KMS-11 (cell line): ENCODE results near the gene MAP3K4.

Source experiments
- H2AFZ ChIP-seq: fragments of 200-600 bp; sonication (generic); 2 replicates; pipeline ENCODE4 v1.6.1; 2016; ENCODE audit warnings: antibody characterized with exemption, mixed run types, low read depth
- H3K27ac ChIP-seq: fragments of 200-600 bp; sonication (generic); 2 replicates; pipeline ENCODE4 v1.6.1; 2016; ENCODE audit warnings: mild to moderate bottlenecking, mixed run types
- H3K27me3 ChIP-seq: fragments of 200-600 bp; sonication (generic); 2 replicates; pipeline ENCODE4 v1.6.1; 2017; ENCODE audit warnings: mild to moderate bottlenecking, low read depth, mixed run types, moderate library complexity; ENCODE audit not compliant: insufficient read depth
- H3K36me3 ChIP-seq: fragments of 200-600 bp; sonication (generic); 2 replicates; pipeline ENCODE4 v1.6.1; 2017; ENCODE audit warnings: mild to moderate bottlenecking, mixed run types; ENCODE audit not compliant: insufficient read depth
- H3K4me1 ChIP-seq: fragments of 200-600 bp; sonication (generic); 2 replicates; pipeline ENCODE4 v1.6.1; 2016; ENCODE audit warnings: mild to moderate bottlenecking, low read depth, mixed run types; ENCODE audit not compliant: poor library complexity, severe bottlenecking
- H3K4me2 ChIP-seq: fragments of 200-600 bp; sonication (generic); 2 replicates; pipeline ENCODE4 v1.7.0; 2016; ENCODE audit warnings: mild to moderate bottlenecking, mixed run types
- H3K4me3 ChIP-seq: fragments of 200-600 bp; sonication (generic); IDR thresholded peaks from 2 replicates; pipeline ENCODE4 v1.6.1; 2017; ENCODE audit warnings: low read depth, low read length, mixed read lengths; ENCODE audit not compliant: insufficient read depth
- H3K79me2 ChIP-seq: fragments of 200-600 bp; sonication (generic); 2 replicates; pipeline ENCODE4 v1.6.1; 2016; ENCODE audit warnings: low read depth, mixed run types; ENCODE audit not compliant: insufficient read depth
- H3K9ac ChIP-seq: fragments of 200-600 bp; sonication (generic); 2 replicates; pipeline ENCODE4 v1.6.1; 2016; ENCODE audit warnings: mild to moderate bottlenecking, mixed run types
- H4K20me1 ChIP-seq: fragments of 200-600 bp; sonication (generic); 2 replicates; pipeline ENCODE4 v1.6.1; 2016; ENCODE audit warnings: mild to moderate bottlenecking, mixed run types; ENCODE audit not compliant: insufficient read depth
- CTCF ChIP-seq: fragments of 200-600 bp; sonication (generic); conservative IDR thresholded peaks from 2 replicates; pipeline ENCODE4 v1.6.1; 2017; ENCODE audit warnings: low read depth, mild to moderate bottlenecking, antibody characterized with exemption, low read length, moderate library complexity, mixed read lengths

MAP3K4 gene

GRCh38 chr6:160991406-160992060 is at the start of gene MAP3K4:
TSS of gene MAP3K4 (plus strand) at chr6:160991769. CDS start at chr6:160991932, 163 bp downstream.
- no peaks in the 10 kb centered on the region for H3K27me3 ChIP-seq
- H3K27ac ChIP-seq = peak within 1 kb of the TSS; percentile 84
- H3K4me1 ChIP-seq = peaks cover 46% of the 10 kb centered on the region
- no peak within 1 kb of the TSS for H3K4me3 ChIP-seq
- H3K79me2 ChIP-seq = peaks cover 36% of the 10 kb centered on the region
- peak within 1 kb of the TSS; percentile 91 for H3K4me2 ChIP-seq
- H3K9ac ChIP-seq = peak within 1 kb of the TSS; percentile 86
- no peaks in the 10 kb centered on the region for H3K36me3 ChIP-seq
- peak within 1 kb of the TSS; percentile 72 for H2AFZ ChIP-seq
- TF ChIP-seq CTCF = no peak
- peaks cover 11% of the 10 kb centered on the region for H4K20me1 ChIP-seq

- H3K4me3 ChIP-seq = no peak overlapping the region
- no peaks in the 10 kb centered on the region for H3K79me2 ChIP-seq
- no peak overlapping the region for H3K9ac ChIP-seq
- no peak overlapping the region for H2AFZ ChIP-seq
- H3K27ac ChIP-seq = no peak overlapping the region
- TF ChIP-seq CTCF = no peak
- H3K4me2 ChIP-seq = no peak overlapping the region
- no peaks in the 10 kb centered on the region for H3K27me3 ChIP-seq
- H4K20me1 ChIP-seq = no peaks in the 10 kb centered on the region
- no peaks in the 10 kb centered on the region for H3K4me1 ChIP-seq
- no peaks in the 10 kb centered on the region for H3K36me3 ChIP-seq
Observed at GRCh38 chr6:160943997-160944396, 47.6 kb upstream of the MAP3K4 start.

DNA sequence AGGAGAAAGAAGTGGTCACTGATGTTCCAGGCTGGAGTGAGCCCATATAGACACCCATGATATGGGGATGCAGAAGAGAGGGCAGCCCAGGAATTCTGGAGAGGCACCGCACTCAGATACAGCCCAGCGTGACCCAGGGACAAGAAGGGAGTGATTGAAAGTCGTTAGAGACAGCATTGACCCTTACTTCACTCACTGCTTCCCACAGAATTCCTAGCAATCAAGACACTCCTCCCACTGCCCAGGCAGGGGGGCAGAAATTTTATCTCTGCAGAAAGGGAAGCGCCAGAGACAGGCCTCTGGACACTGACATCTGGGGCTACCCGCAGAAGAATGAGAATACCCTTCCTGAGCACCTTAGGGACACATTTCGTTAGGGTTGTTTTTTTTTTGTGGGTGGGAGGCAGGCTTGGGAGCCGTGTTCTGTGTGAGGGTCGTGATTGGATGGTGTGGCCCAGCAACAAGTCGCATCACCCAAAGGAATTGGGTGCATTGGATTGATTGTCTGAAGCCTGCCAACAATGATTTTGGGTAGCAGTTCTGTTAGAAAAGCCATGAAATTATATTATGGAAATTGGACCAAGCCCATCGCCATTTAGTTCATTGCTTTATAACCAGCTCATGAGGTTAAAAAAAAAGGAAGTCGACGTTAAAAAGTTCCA is 45.9 kb upstream of the MAP3K4 start:
- Histone ChIP-seq H2AFZ (no peak overlapping the region), H3K4me3 (no peak overlapping the region), H4K20me1 (no peaks in the 10 kb centered on the region), H3K27me3 (no peaks in the 10 kb centered on the region), H3K27ac (no peak overlapping the region), H3K4me2 (no peak overlapping the region), H3K36me3 (no peaks in the 10 kb centered on the region), H3K9ac (no peak overlapping the region), H3K79me2 (no peaks in the 10 kb centered on the region), H3K4me1 (no peaks in the 10 kb centered on the region)
- no peak for TF ChIP-seq CTCF

DNA sequence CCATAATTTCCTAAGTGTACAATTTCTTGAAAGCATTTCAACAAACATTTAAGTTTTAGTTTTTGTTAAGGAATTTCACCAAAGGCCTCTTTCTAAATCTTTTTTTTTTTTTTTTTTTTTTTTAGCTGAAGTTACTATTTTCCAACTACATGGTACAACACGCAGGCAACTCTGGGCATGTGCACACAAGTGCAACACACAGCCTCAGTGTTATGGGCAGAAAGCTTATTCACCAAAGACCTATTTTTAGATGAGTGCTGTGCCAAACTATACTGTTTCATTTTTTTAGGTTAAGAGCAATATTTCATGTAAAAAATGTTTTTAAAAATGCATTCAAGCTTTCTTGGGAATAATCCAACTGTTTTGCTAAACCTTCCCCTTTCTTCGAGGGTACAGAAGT is 42.0 kb upstream of the MAP3K4 start:
- Histone ChIP-seq H3K27me3 (no peaks in the 10 kb centered on the region), H2AFZ (no peak overlapping the region), H4K20me1 (no peaks in the 10 kb centered on the region), H3K9ac (no peak overlapping the region), H3K4me2 (no peak overlapping the region), H3K27ac (no peak overlapping the region), H3K4me1 (no peaks in the 10 kb centered on the region), H3K79me2 (no peaks in the 10 kb centered on the region), H3K4me3 (no peak overlapping the region), H3K36me3 (no peaks in the 10 kb centered on the region)
- no peak for TF ChIP-seq CTCF
